Neural cell (in vitro differentiated cells): Measurements from ENCODE around the gene CMYA5. TPM values are rescaled to one million over a fixed set of nuclear protein-coding genes. Genes with fewer than 3 reads are reported as not detected.

Source experiments
- H2AFZ ChIP-seq: fragments of 200-600, 300-800 bp; sonication (generic), shearing (Covaris generic); 2 replicates; pipeline ENCODE4 v1.6.0; 2014; ENCODE audit warnings: low read depth, mild to moderate bottlenecking, antibody characterized with exemption, low read length, moderate library complexity
- H3F3A ChIP-seq: fragments of 200-600 bp; shearing (Covaris generic); 2 replicates; pipeline ENCODE4 v1.6.1; 2016; ENCODE audit warnings: mild to moderate bottlenecking, moderate library complexity, mixed read lengths, antibody characterized with exemption, low read length; ENCODE audit not compliant: insufficient read depth, poor library complexity, severe bottlenecking
- H3K27ac ChIP-seq: fragments of 200-600, 300-800 bp; sonication (generic), shearing (Covaris generic); 2 replicates; pipeline ENCODE4 v1.5.1; 2014; ENCODE audit warnings: mild to moderate bottlenecking, low read length, moderate library complexity
- H3K27me3 ChIP-seq: fragments of 300-800, 200-600 bp; sonication (generic), shearing (Covaris generic); 2 replicates; pipeline ENCODE4 v1.6.0; 2014; ENCODE audit warnings: mild to moderate bottlenecking, low read depth, low read length, moderate library complexity; ENCODE audit not compliant: insufficient read depth
- H3K36me3 ChIP-seq: fragments of 300-800, 200-600 bp; sonication (generic), shearing (Covaris generic); 2 replicates; pipeline ENCODE4 v1.5.1; 2014; ENCODE audit warnings: mild to moderate bottlenecking, antibody characterized with exemption, low read length, moderate library complexity; ENCODE audit not compliant: insufficient read depth
- H3K4me2 ChIP-seq: fragments of 300-800, 200-600 bp; sonication (generic), shearing (Covaris generic); 2 replicates; pipeline ENCODE4 v1.6.0; 2014; ENCODE audit warnings: mild to moderate bottlenecking, low read length
- H3K4me3 ChIP-seq: fragments of 300-800, 200-600 bp; sonication (generic), shearing (Covaris generic); 2 replicates; pipeline ENCODE4 v1.5.1; 2014; ENCODE audit warnings: mild to moderate bottlenecking, low read length, moderate library complexity
- H3K79me2 ChIP-seq: fragments of 200-600 bp; shearing (Covaris generic); replicated peaks from 2 replicates; pipeline ENCODE4 v1.6.0; 2014; ENCODE audit warnings: mild to moderate bottlenecking, low read length, moderate library complexity; ENCODE audit not compliant: insufficient read depth
- H3K9ac ChIP-seq: fragments of 300-800, 200-600 bp; sonication (generic), shearing (Covaris generic); 2 replicates; pipeline ENCODE4 v1.6.1; 2016; ENCODE audit warnings: mild to moderate bottlenecking, low read length, mixed read lengths
- H3K9me2 ChIP-seq: fragments of 200-600 bp; shearing (Covaris generic); 2 replicates; pipeline ENCODE4 v1.6.1; 2016; ENCODE audit warnings: mild to moderate bottlenecking, low read length, mixed read lengths; ENCODE audit not compliant: insufficient read depth
- H3K9me3 ChIP-seq: fragments of 200-600, 300-800 bp; sonication (generic), shearing (Covaris generic); 2 replicates; pipeline ENCODE4 v1.6.1; 2016; ENCODE audit warnings: mild to moderate bottlenecking, mixed run types, low read length, moderate library complexity, mixed read lengths
- H4K20me1 ChIP-seq: fragments of 200-600 bp; shearing (Covaris generic); 2 replicates; pipeline ENCODE4 v1.6.1; 2016; ENCODE audit warnings: mild to moderate bottlenecking, mixed run types; ENCODE audit not compliant: insufficient read depth
- EP300 ChIP-seq: fragments of 450-650 bp; conservative IDR thresholded peaks from 2 replicates; pipeline ENCODE4 v1.6.1; 2014; ENCODE audit warnings: antibody characterized with exemption, mild to moderate bottlenecking, moderate library complexity; ENCODE audit not compliant: poor library complexity, severe bottlenecking
- EZH2 ChIP-seq: fragments of 200-600, 300-800 bp; shearing (Covaris generic), sonication (generic); IDR thresholded peaks from 2 replicates; pipeline ENCODE4 v1.6.1; 2014; ENCODE audit warnings: antibody characterized with exemption, low read length, borderline replicate concordance, mild to moderate bottlenecking; ENCODE audit not compliant: insufficient read depth, poor library complexity, severe bottlenecking
- MXI1 ChIP-seq: fragments of 450-650 bp; conservative IDR thresholded peaks from 2 replicates; pipeline ENCODE4 v1.6.1; 2014; ENCODE audit warnings: antibody characterized with exemption, mild to moderate bottlenecking; ENCODE audit not compliant: poor library complexity, severe bottlenecking
- POLR2AphosphoS5 ChIP-seq: IDR thresholded peaks from 2 replicates; pipeline ENCODE4 v1.6.1; 2012
- RAD21 ChIP-seq: fragments of 450-650 bp; conservative IDR thresholded peaks from 2 replicates; pipeline ENCODE4 v1.6.1; 2014; ENCODE audit warnings: antibody characterized with exemption, mild to moderate bottlenecking, moderate library complexity
- SMC3 ChIP-seq: fragments of 450-650 bp; conservative IDR thresholded peaks from 2 replicates; pipeline ENCODE4 v1.6.1; 2014; ENCODE audit warnings: antibody characterized with exemption, mild to moderate bottlenecking, moderate library complexity; ENCODE audit not compliant: poor library complexity
- TAF1 ChIP-seq: IDR thresholded peaks from 2 replicates; pipeline ENCODE4 v1.6.1; 2012; ENCODE audit warnings: low read depth
- polyA plus RNA-seq: library from polyadenylated mRNA; depleted of rRNA; stranded (reverse); fragments of >200 nt; gene quantifications from 2 replicates; pipeline ENCODE4 v1.2.3, GENCODE V29; 2014
- TF ChIP-seq, protein P1 (sequence below): fragments of 450-650 bp; IDR thresholded peaks from 2 replicates; pipeline ENCODE4 v1.5.1; 2014; ENCODE audit warnings: antibody characterized with exemption, mild to moderate bottlenecking, moderate library complexity; ENCODE audit not compliant: poor library complexity, severe bottlenecking
- TF ChIP-seq, protein P2 (sequence below): IDR thresholded peaks from 2 replicates; pipeline ENCODE4 v1.6.1; 2012; ENCODE audit warnings: borderline replicate concordance

CMYA5 gene
- polyA plus RNA-seq, 1 donor from 2014 or later = 0.30 TPM

DNA sequence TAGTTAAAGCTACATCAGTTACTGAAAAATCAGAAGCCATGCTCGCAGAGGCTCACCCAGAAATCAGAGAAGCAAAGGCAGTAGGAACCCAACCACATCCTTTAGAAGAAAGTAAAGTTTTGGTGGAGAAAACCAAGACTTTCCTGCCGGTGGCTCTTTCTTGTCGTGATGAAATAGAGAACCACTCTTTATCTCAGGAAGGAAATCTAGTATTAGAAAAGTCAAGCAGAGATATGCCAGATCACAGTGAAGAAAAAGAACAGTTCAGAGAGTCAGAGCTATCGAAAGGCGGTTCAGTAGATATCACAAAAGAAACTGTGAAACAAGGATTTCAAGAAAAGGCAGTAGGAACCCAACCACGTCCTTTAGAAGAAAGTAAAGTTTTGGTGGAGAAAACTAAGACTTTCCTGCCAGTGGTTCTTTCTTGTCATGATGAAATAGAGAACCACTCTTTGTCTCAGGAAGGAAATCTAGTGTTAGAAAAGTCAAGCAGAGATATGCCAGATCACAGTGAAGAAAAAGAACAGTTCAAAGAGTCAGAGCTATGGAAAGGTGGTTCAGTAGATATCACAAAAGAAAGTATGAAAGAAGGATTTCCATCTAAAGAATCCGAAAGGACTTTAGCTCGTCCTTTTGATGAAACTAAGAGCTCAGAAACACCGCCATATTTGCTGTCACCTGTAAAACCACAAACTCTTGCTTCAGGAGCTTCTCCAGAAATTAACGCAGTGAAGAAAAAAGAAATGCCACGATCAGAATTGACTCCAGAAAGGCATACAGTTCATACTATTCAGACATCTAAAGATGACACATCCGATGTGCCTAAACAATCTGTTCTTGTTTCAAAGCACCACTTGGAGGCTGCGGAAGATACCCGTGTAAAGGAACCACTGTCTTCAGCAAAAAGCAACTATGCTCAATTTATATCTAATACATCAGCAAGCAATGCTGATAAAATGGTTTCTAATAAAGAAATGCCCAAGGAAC is 47.2 kb downstream of the CMYA5 start:
- H3K36me3 ChIP-seq = no peaks in the 10 kb centered on the region
- no peaks in the 10 kb centered on the region for H4K20me1 ChIP-seq
- no peaks in the 10 kb centered on the region for H3F3A ChIP-seq
- no peaks in the 10 kb centered on the region for H3K9me2 ChIP-seq
- no peak overlapping the region for H2AFZ ChIP-seq
- no peak overlapping the region for H3K4me3 ChIP-seq
- H3K79me2 ChIP-seq = no peaks in the 10 kb centered on the region
- H3K9ac ChIP-seq = no peak overlapping the region
- H3K9me3 ChIP-seq = no peaks in the 10 kb centered on the region
- no peaks in the 10 kb centered on the region for H3K27me3 ChIP-seq
- H3K4me2 ChIP-seq = no peak overlapping the region
- TF ChIP-seq SMC3 (no peak), POLR2AphosphoS5 (no peak), RAD21 (no peak), TAF1 (no peak), EZH2 (no peak), EP300 (no peak), MXI1 (no peak)
- TF ChIP-seq, protein P1, sequence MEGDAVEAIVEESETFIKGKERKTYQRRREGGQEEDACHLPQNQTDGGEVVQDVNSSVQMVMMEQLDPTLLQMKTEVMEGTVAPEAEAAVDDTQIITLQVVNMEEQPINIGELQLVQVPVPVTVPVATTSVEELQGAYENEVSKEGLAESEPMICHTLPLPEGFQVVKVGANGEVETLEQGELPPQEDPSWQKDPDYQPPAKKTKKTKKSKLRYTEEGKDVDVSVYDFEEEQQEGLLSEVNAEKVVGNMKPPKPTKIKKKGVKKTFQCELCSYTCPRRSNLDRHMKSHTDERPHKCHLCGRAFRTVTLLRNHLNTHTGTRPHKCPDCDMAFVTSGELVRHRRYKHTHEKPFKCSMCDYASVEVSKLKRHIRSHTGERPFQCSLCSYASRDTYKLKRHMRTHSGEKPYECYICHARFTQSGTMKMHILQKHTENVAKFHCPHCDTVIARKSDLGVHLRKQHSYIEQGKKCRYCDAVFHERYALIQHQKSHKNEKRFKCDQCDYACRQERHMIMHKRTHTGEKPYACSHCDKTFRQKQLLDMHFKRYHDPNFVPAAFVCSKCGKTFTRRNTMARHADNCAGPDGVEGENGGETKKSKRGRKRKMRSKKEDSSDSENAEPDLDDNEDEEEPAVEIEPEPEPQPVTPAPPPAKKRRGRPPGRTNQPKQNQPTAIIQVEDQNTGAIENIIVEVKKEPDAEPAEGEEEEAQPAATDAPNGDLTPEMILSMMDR = no peak
- TF ChIP-seq, protein P2, sequence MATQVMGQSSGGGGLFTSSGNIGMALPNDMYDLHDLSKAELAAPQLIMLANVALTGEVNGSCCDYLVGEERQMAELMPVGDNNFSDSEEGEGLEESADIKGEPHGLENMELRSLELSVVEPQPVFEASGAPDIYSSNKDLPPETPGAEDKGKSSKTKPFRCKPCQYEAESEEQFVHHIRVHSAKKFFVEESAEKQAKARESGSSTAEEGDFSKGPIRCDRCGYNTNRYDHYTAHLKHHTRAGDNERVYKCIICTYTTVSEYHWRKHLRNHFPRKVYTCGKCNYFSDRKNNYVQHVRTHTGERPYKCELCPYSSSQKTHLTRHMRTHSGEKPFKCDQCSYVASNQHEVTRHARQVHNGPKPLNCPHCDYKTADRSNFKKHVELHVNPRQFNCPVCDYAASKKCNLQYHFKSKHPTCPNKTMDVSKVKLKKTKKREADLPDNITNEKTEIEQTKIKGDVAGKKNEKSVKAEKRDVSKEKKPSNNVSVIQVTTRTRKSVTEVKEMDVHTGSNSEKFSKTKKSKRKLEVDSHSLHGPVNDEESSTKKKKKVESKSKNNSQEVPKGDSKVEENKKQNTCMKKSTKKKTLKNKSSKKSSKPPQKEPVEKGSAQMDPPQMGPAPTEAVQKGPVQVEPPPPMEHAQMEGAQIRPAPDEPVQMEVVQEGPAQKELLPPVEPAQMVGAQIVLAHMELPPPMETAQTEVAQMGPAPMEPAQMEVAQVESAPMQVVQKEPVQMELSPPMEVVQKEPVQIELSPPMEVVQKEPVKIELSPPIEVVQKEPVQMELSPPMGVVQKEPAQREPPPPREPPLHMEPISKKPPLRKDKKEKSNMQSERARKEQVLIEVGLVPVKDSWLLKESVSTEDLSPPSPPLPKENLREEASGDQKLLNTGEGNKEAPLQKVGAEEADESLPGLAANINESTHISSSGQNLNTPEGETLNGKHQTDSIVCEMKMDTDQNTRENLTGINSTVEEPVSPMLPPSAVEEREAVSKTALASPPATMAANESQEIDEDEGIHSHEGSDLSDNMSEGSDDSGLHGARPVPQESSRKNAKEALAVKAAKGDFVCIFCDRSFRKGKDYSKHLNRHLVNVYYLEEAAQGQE = no peak
- no peak overlapping the region for H3K27ac ChIP-seq

DNA sequence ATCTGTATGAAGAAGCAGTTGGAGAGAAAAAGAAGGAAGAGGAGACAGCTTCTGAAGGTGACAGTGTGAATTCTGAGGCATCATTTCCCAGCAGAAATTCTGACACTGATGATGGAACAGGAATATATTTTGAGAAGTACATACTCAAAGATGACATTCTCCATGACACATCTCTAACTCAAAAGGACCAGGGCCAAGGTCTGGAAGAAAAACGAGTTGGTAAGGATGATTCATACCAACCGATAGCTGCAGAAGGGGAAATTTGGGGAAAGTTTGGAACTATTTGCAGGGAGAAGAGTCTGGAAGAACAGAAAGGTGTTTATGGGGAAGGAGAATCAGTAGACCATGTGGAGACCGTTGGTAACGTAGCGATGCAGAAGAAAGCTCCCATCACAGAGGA is 48.7 kb downstream of the CMYA5 start:
- H3K27ac ChIP-seq = no peak overlapping the region
- no peak overlapping the region for H3K4me2 ChIP-seq
- H3K4me3 ChIP-seq = no peak overlapping the region
- no peaks in the 10 kb centered on the region for H3K9me3 ChIP-seq
- TF ChIP-seq MXI1 (no peak), EZH2 (no peak), RAD21 (no peak), SMC3 (no peak)
- TF ChIP-seq, protein P1 = no peak
- TF ChIP-seq, protein P2 = no peak
- H3K27me3 ChIP-seq = no peaks in the 10 kb centered on the region
- H3K36me3 ChIP-seq = no peaks in the 10 kb centered on the region
- no peaks in the 10 kb centered on the region for H3K9me2 ChIP-seq
- H2AFZ ChIP-seq = no peak overlapping the region
- H4K20me1 ChIP-seq = no peaks in the 10 kb centered on the region
- H3K9ac ChIP-seq = no peak overlapping the region
- H3F3A ChIP-seq = no peaks in the 10 kb centered on the region
- no peaks in the 10 kb centered on the region for H3K79me2 ChIP-seq
